Hindlimb muscle (tissue), 1 donor: ENCODE results near the gene CFLAR. TPM values are rescaled to one million over a fixed set of nuclear protein-coding genes. Genes with fewer than 3 reads are reported as not detected.
A peak's percentile ranks its signal among the peaks of the same experiment; 100 is the strongest.
"Not testable (repeated sequence)": the region's sequence is repeated elsewhere in the genome, so short reads cannot be mapped to it uniquely, and the experiment has no call there.

Experiments used
- DNase-seq: peaks from one replicate; pipeline ENCODE4 v3.0.0-alpha.2; 2013
- polyA plus RNA-seq: library from polyadenylated mRNA; unstranded; fragments of 120-200 nt; gene quantifications from one replicate; pipeline ENCODE4 v1.2.1, GENCODE V29; 2013; ENCODE audit not compliant: insufficient read length

The CFLAR gene
- polyA plus RNA-seq, 1 donor = 44.8 TPM

GRCh38 chr2:201149064-201149820 lies 33.3 kb downstream of the CFLAR start:
- DNase-seq = no peak

- not testable (repeated sequence) for DNase-seq
These were observed 33.8 kb downstream of the CFLAR start for GRCh38 chr2:201149821-201150165.

- DNase-seq = no peak
These were observed 34.6 kb downstream of the CFLAR start for GRCh38 chr2:201150454-201151020.

- no peak for DNase-seq
These were observed 35.4 kb downstream of the CFLAR start for GRCh38 chr2:201151127-201151981.

- no peak for DNase-seq
These were observed 36.6 kb downstream of the CFLAR start for GRCh38 chr2:201152517-201152916.

GRCh38 chr2:201152999-201153815 lies 37.2 kb downstream of the CFLAR start:
- no peak for DNase-seq

GRCh38 chr2:201154615-201155399 lies 38.8 kb downstream of the CFLAR start:
- DNase-seq = no peak

GRCh38 chr2:201156036-201156435 lies 40.1 kb downstream of the CFLAR start:
- DNase-seq = no peak

GRCh38 chr2:201156640-201157039 lies 40.7 kb downstream of the CFLAR start:
- DNase-seq = no peak

- DNase-seq = no peak
These were observed 41.7 kb downstream of the CFLAR start for GRCh38 chr2:201157694-201158093.

GRCh38 chr2:201158111-201158929 lies 42.4 kb downstream of the CFLAR start:
- DNase-seq = peak; percentile 42

- DNase-seq = no peak
These were observed 48.2 kb downstream of the CFLAR start for GRCh38 chr2:201164166-201164565.

GRCh38 chr2:201167546-201167945 lies 51.6 kb downstream of the CFLAR start:
- no peak for DNase-seq

GRCh38 chr2:201168496-201168895 lies 52.5 kb downstream of the CFLAR start:
- DNase-seq = not testable (repeated sequence)

- DNase-seq = no peak
These were observed 55.4 kb downstream of the CFLAR start for GRCh38 chr2:201171259-201171814.

GRCh38 chr2:201172279-201172678 lies 56.3 kb downstream of the CFLAR start:
- DNase-seq = no peak

- no peak for DNase-seq
These were observed 58.7 kb downstream of the CFLAR start for GRCh38 chr2:201174687-201175086.

GRCh38 chr2:201176081-201176481 lies 60.1 kb downstream of the CFLAR start:
- no peak for DNase-seq

GRCh38 chr2:201180010-201180409 lies 64.0 kb downstream of the CFLAR start:
- no peak for DNase-seq

- peak; percentile 11 for DNase-seq
These were observed 66.8 kb downstream of the CFLAR start, which contains the start of gene CASP10 for GRCh38 chr2:201182650-201183364. CASP10 (plus strand) TSS chr2:201183141; CDS start chr2:201185778, 2,637 bp downstream.
